B cell (primary cell): ENCODE results near the gene DCUN1D4.

ENCODE experiments used
- CTCF ChIP-seq: fragments of 200-600 bp; IDR thresholded peaks from one replicate; pipeline ENCODE4 v1.8.0; 2022; ENCODE audit warnings: antibody characterized with exemption, mild to moderate bottlenecking
- EZH2 ChIP-seq: IDR thresholded peaks from 2 replicates; pipeline ENCODE4 v1.6.1; 2012; ENCODE audit warnings: borderline replicate concordance, low read depth, mild to moderate bottlenecking, moderate library complexity, low read length; ENCODE audit not compliant: insufficient read depth, poor library complexity, severe bottlenecking

GRCh38 chr4:51906167-51906958 lies 63.4 kb downstream of the DCUN1D4 start:
- TF ChIP-seq EZH2 (no peak), CTCF (no peak)
